Measurements from ENCODE around the gene CDC42EP1. TPM values are rescaled to one million over a fixed set of nuclear protein-coding genes. Genes with fewer than 3 reads are reported as not detected.

Gene CDC42EP1
- total RNA-seq, 1 donor from 2014 or later, result 2.1 TPM

GRCh38 chr22:37616201-37617083, 56.2 kb downstream of the CDC42EP1 start:
- no peaks in the 10 kb centered on the region for H3K9me3 Mint-ChIP-seq (ENCODE audit: unreplicated experiment)
- TF ChIP-seq CTCF (IDR thresholded peaks at IDR 0.05; ENCODE audit: partially characterized antibody, unreplicated experiment), result no peak
- peaks cover 2% of the 10 kb centered on the region for H3K27me3 Mint-ChIP-seq (ENCODE audit: unreplicated experiment)
- DNase-seq, result no peak
- H3K27ac Mint-ChIP-seq (ENCODE audit: unreplicated experiment), result no peak overlapping the region
- no peaks in the 10 kb centered on the region for H3K36me3 Mint-ChIP-seq (ENCODE audit: unreplicated experiment)
- no peak overlapping the region for H3K4me3 Mint-ChIP-seq (ENCODE audit: unreplicated experiment)
- H3K4me1 Mint-ChIP-seq (ENCODE audit: low read depth, unreplicated experiment), result no peaks in the 10 kb centered on the region

GRCh38 chr22:37617431-37617830, 57.2 kb downstream of the CDC42EP1 start:
- Mint-ChIP-seq H3K27ac (ENCODE audit: unreplicated experiment) (no peak overlapping the region), H3K27me3 (ENCODE audit: unreplicated experiment) (peaks cover 2% of the 10 kb centered on the region), H3K9me3 (ENCODE audit: unreplicated experiment) (no peaks in the 10 kb centered on the region), H3K4me3 (ENCODE audit: unreplicated experiment) (no peak overlapping the region), H3K36me3 (ENCODE audit: unreplicated experiment) (no peaks in the 10 kb centered on the region), H3K4me1 (ENCODE audit: low read depth, unreplicated experiment) (no peaks in the 10 kb centered on the region)
- DNase-seq, result no peak
- TF ChIP-seq CTCF (IDR thresholded peaks at IDR 0.05; ENCODE audit: partially characterized antibody, unreplicated experiment), result no peak

GRCh38 chr22:37618072-37618656, 57.9 kb downstream of the CDC42EP1 start:
- Mint-ChIP-seq H3K36me3 (ENCODE audit: unreplicated experiment) (no peaks in the 10 kb centered on the region), H3K27me3 (ENCODE audit: unreplicated experiment) (peaks cover 2% of the 10 kb centered on the region), H3K4me1 (ENCODE audit: low read depth, unreplicated experiment) (no peaks in the 10 kb centered on the region), H3K9me3 (ENCODE audit: unreplicated experiment) (no peaks in the 10 kb centered on the region), H3K4me3 (ENCODE audit: unreplicated experiment) (no peak overlapping the region), H3K27ac (ENCODE audit: unreplicated experiment) (no peak overlapping the region)
- no peak for TF ChIP-seq CTCF (IDR thresholded peaks at IDR 0.05; ENCODE audit: partially characterized antibody, unreplicated experiment)
- no peak for DNase-seq

GRCh38 chr22:37618674-37619073, 58.4 kb downstream of the CDC42EP1 start:
- Mint-ChIP-seq H3K36me3 (ENCODE audit: unreplicated experiment) (no peaks in the 10 kb centered on the region), H3K4me1 (ENCODE audit: low read depth, unreplicated experiment) (peaks cover 1% of the 10 kb centered on the region), H3K27ac (ENCODE audit: unreplicated experiment) (no peak overlapping the region), H3K27me3 (ENCODE audit: unreplicated experiment) (peaks cover 2% of the 10 kb centered on the region), H3K9me3 (ENCODE audit: unreplicated experiment) (no peaks in the 10 kb centered on the region), H3K4me3 (ENCODE audit: unreplicated experiment) (no peak overlapping the region)
- TF ChIP-seq CTCF (IDR thresholded peaks at IDR 0.05; ENCODE audit: partially characterized antibody, unreplicated experiment), result no peak
- no peak for DNase-seq

Other genes starting within 250 kb of the CDC42EP1 start
- 7.3 TPM for gene ELFN2, start 133.0 kb upstream of the CDC42EP1 start, total RNA-seq (ENCODE audit: unreplicated experiment)
- gene MFNG, start 74.1 kb upstream of the CDC42EP1 start, total RNA-seq (ENCODE audit: unreplicated experiment), result 61.1 TPM
- gene CARD10, start 41.1 kb upstream of the CDC42EP1 start, total RNA-seq (ENCODE audit: unreplicated experiment), result 2.7 TPM
- gene LGALS2, start 19.6 kb downstream of the CDC42EP1 start, total RNA-seq (ENCODE audit: unreplicated experiment), result not detected
- 104 TPM for gene GGA1, start 48.4 kb downstream of the CDC42EP1 start, total RNA-seq (ENCODE audit: unreplicated experiment)
- gene SH3BP1, start 79.2 kb downstream of the CDC42EP1 start, total RNA-seq (ENCODE audit: unreplicated experiment), result 12.7 TPM
- gene PDXP, start 98.2 kb downstream of the CDC42EP1 start, total RNA-seq (ENCODE audit: unreplicated experiment), result 88.1 TPM
- gene LGALS1, start 115.2 kb downstream of the CDC42EP1 start, total RNA-seq (ENCODE audit: unreplicated experiment), result 50.7 TPM
- 9.9 TPM for gene NOL12, start 125.9 kb downstream of the CDC42EP1 start, total RNA-seq (ENCODE audit: unreplicated experiment)
- gene TRIOBP, start 136.6 kb downstream of the CDC42EP1 start, total RNA-seq (ENCODE audit: unreplicated experiment), result 33.7 TPM
- gene GCAT, start 247.5 kb downstream of the CDC42EP1 start, total RNA-seq (ENCODE audit: unreplicated experiment), result 11.9 TPM